Peyer's patch (tissue), 4 donors: Measurements from ENCODE around the gene MAP1B. TPM values are rescaled to one million over a fixed set of nuclear protein-coding genes. Genes with fewer than 3 reads are reported as not detected.
"Not testable (repeated sequence)": the region's sequence is repeated elsewhere in the genome, so short reads cannot be mapped to it uniquely, and the experiment has no call there.

Experiments
- DNase-seq, 3 donors: peaks; one replicate each; pipeline ENCODE4 v3.0.0-alpha.2; 2017 to 2019
- H3K27ac ChIP-seq, 4 donors: fragments of 200-600 bp; sonication (generic); one replicate each; pipeline ENCODE4 v1.5.1; 2016 to 2019
- H3K27me3 ChIP-seq, 2 donors: fragments of 200-600 bp; sonication (generic); one replicate each; pipeline ENCODE4 v1.5.1; 2019
- H3K36me3 ChIP-seq, 3 donors: fragments of 200-600 bp; sonication (generic); one replicate each; pipeline ENCODE4 v1.5.1; 2016 to 2019
- H3K4me1 ChIP-seq, 4 donors: fragments of 200-600 bp; sonication (generic); one replicate each; pipeline ENCODE4 v1.5.1; 2016 to 2019
- H3K4me3 ChIP-seq, 4 donors: fragments of 200-600 bp; sonication (generic); 1 replicate in 3 of 4; 2 replicates in 1 of 4; pipeline ENCODE4 v1.5.1; 2016 to 2019; ENCODE audit warnings: mild to moderate bottlenecking in 1 of 4
- H3K9me3 ChIP-seq, 4 donors: fragments of 200-600 bp; sonication (generic); one replicate each; pipeline ENCODE4 v1.5.1; 2016 to 2019; ENCODE audit warnings: mild to moderate bottlenecking in 1 of 4
- CTCF ChIP-seq, 6 experiments: fragments of 450-650 bp in 4 of 6; fragments of 200-600 bp in 2 of 6; sonication (generic) in 1 of 6; IDR thresholded peaks; one replicate each; pipeline ENCODE4 v1.5.1; 2017 to 2019; ENCODE audit warnings: antibody characterized with exemption in 6 of 6, mild to moderate bottlenecking in 3 of 6, moderate library complexity in 1 of 6
- POLR2A ChIP-seq, 2 donors: fragments of 450-650 bp; IDR thresholded peaks; one replicate each; pipeline ENCODE4 v1.5.1; 2017; ENCODE audit warnings: antibody characterized with exemption in 2 of 2, mild to moderate bottlenecking in 2 of 2, moderate library complexity in 2 of 2
- total RNA-seq, 4 donors: library from RNA; depleted of rRNA; stranded (reverse); fragments of >200 nt; gene quantifications; one replicate each; pipeline ENCODE4 v1.1.0, GENCODE V29; 2016

The MAP1B gene
- total RNA-seq, 4 donors from 2014 or later = 16.3 to 38.0 (median 25.7) TPM

GRCh38 chr5:72166070-72166979 lies 59.0 kb downstream of the MAP1B start:
- no peak overlapping the region for H3K4me3 ChIP-seq
- no peaks in the 10 kb centered on the region for H3K9me3 ChIP-seq
- peak in 2 of 3 donors; percentile 51 to 59 for DNase-seq
- no peaks in the 10 kb centered on the region for H3K27me3 ChIP-seq
- peak overlapping the region in 2 of 4 donors; percentile 25 to 28 for H3K27ac ChIP-seq
- TF ChIP-seq CTCF (IDR thresholded peaks at IDR 0.05) (no peak), POLR2A (IDR thresholded peaks at IDR 0.05) (no peak)
- no peaks in the 10 kb centered on the region for H3K4me1 ChIP-seq
- H3K36me3 ChIP-seq = no peaks in the 10 kb centered on the region

- DNase-seq = no peak
- Histone ChIP-seq H3K27me3 (no peaks in the 10 kb centered on the region), H3K27ac (no peak overlapping the region), H3K4me1 (no peaks in the 10 kb centered on the region), H3K36me3 (no peaks in the 10 kb centered on the region), H3K4me3 (no peak overlapping the region), H3K9me3 (no peaks in the 10 kb centered on the region)
- TF ChIP-seq CTCF (IDR thresholded peaks at IDR 0.05) = no peak
- TF ChIP-seq POLR2A (IDR thresholded peaks at IDR 0.05) = no peak
These were observed 60.0 kb downstream of the MAP1B start for GRCh38 chr5:72167257-72167656.

GRCh38 chr5:72167804-72168203 lies 60.5 kb downstream of the MAP1B start:
- H3K9me3 ChIP-seq = no peaks in the 10 kb centered on the region
- no peaks in the 10 kb centered on the region for H3K36me3 ChIP-seq
- H3K4me3 ChIP-seq = no peak overlapping the region
- no peaks in the 10 kb centered on the region for H3K4me1 ChIP-seq
- no peak overlapping the region for H3K27ac ChIP-seq
- no peak for TF ChIP-seq CTCF (IDR thresholded peaks at IDR 0.05)
- no peak for DNase-seq
- H3K27me3 ChIP-seq = no peaks in the 10 kb centered on the region

GRCh38 chr5:72170101-72170500 lies 62.8 kb downstream of the MAP1B start:
- Histone ChIP-seq H3K27me3 (no peaks in the 10 kb centered on the region), H3K36me3 (no peaks in the 10 kb centered on the region), H3K4me1 (no peaks in the 10 kb centered on the region), H3K4me3 (no peak overlapping the region), H3K27ac (no peak overlapping the region), H3K9me3 (no peaks in the 10 kb centered on the region)
- no peak for DNase-seq
- TF ChIP-seq POLR2A (IDR thresholded peaks at IDR 0.05) (no peak), CTCF (IDR thresholded peaks at IDR 0.05) (no peak)

GRCh38 chr5:72171181-72171580 lies 63.9 kb downstream of the MAP1B start:
- H3K27ac ChIP-seq, H3K4me1 ChIP-seq, H3K9me3 ChIP-seq, H3K4me3 ChIP-seq, H3K27me3 ChIP-seq, H3K36me3 ChIP-seq, DNase-seq: not testable (repeated sequence)

- no peak for TF ChIP-seq CTCF (IDR thresholded peaks at IDR 0.05)
- no peak for TF ChIP-seq POLR2A (IDR thresholded peaks at IDR 0.05)
- DNase-seq = no peak
- no peaks in the 10 kb centered on the region for H3K9me3 ChIP-seq
- H3K27me3 ChIP-seq = no peaks in the 10 kb centered on the region
- H3K27ac ChIP-seq = no peak overlapping the region
- no peaks in the 10 kb centered on the region for H3K4me1 ChIP-seq
- H3K36me3 ChIP-seq = no peaks in the 10 kb centered on the region
- no peak overlapping the region for H3K4me3 ChIP-seq
These were observed 64.4 kb downstream of the MAP1B start for GRCh38 chr5:72171667-72172066.
